GM19099 (cell line): ENCODE measurements around the gene GPR137B.

Experiments used
- POLR2A ChIP-seq: IDR thresholded peaks from 3 replicates; pipeline ENCODE4 v1.6.1; 2011; ENCODE audit warnings: low read depth; ENCODE audit not compliant: insufficient read length; ENCODE audit errors: extremely low read depth

The GPR137B gene

GRCh38 chr1:236150311-236150955 lies 8.1 kb downstream of the GPR137B start:
- TF ChIP-seq POLR2A, result no peak

- no peak for TF ChIP-seq POLR2A
These were observed 8.6 kb downstream of the GPR137B start for GRCh38 chr1:236150986-236151385.

GRCh38 chr1:236151739-236152424 lies 9.5 kb downstream of the GPR137B start:
- no peak for TF ChIP-seq POLR2A

GRCh38 chr1:236154126-236154525 lies 11.8 kb downstream of the GPR137B start:
- no peak for TF ChIP-seq POLR2A

- TF ChIP-seq POLR2A, result no peak
These were observed 12.5 kb downstream of the GPR137B start for GRCh38 chr1:236154671-236155398.

- TF ChIP-seq POLR2A, result no peak
These were observed 13.0 kb downstream of the GPR137B start for GRCh38 chr1:236155399-236155767.

GRCh38 chr1:236155841-236156503 lies 13.6 kb downstream of the GPR137B start:
- no peak for TF ChIP-seq POLR2A

GRCh38 chr1:236156512-236157208 lies 14.3 kb downstream of the GPR137B start:
- peak; percentile 63 for TF ChIP-seq POLR2A

GRCh38 chr1:236158719-236159118 lies 16.4 kb downstream of the GPR137B start:
- TF ChIP-seq POLR2A, result no peak

GRCh38 chr1:236159704-236160539 lies 17.6 kb downstream of the GPR137B start:
- TF ChIP-seq POLR2A, result peak; percentile 36

GRCh38 chr1:236160540-236161127 lies 18.3 kb downstream of the GPR137B start:
- TF ChIP-seq POLR2A, result no peak

GRCh38 chr1:236161230-236161629 lies 18.9 kb downstream of the GPR137B start:
- no peak for TF ChIP-seq POLR2A

- TF ChIP-seq POLR2A, result no peak
These were observed 21.3 kb downstream of the GPR137B start for GRCh38 chr1:236163463-236164153.

- TF ChIP-seq POLR2A, result no peak
These were observed 21.9 kb downstream of the GPR137B start for GRCh38 chr1:236164273-236164672.
